Measurements from ENCODE around the gene PLCL2. TPM values are rescaled to one million over a fixed set of nuclear protein-coding genes. Genes with fewer than 3 reads are reported as not detected.
A peak's percentile ranks its signal among the peaks of the same experiment; 100 is the strongest.

PLCL2 gene
- total RNA-seq, 1 donor from 2014 or later = 12.8 TPM

GRCh38 chr3:17027318-17027717, 142.6 kb downstream of the PLCL2 start:
- Mint-ChIP-seq H3K36me3 (ENCODE audit: low read depth) (peaks cover 26% of the 10 kb centered on the region), H3K27me3 (ENCODE audit: low read depth) (no peaks in the 10 kb centered on the region), H3K9me3 (peaks cover 5% of the 10 kb centered on the region), H3K4me3 (ENCODE audit: low read depth) (no peak overlapping the region), H3K4me1 (ENCODE audit: low read depth) (peaks cover 62% of the 10 kb centered on the region), H3K27ac (no peak overlapping the region)
- DNase-seq (ENCODE audit: low spot score) = no peak
- intact Hi-C loops (cut with micrococcal nuclease) = loop anchor here (10.0 kb wide), 1 partner anchor 207 kb away; no protein-coding TSS in a partner anchor

DNA sequence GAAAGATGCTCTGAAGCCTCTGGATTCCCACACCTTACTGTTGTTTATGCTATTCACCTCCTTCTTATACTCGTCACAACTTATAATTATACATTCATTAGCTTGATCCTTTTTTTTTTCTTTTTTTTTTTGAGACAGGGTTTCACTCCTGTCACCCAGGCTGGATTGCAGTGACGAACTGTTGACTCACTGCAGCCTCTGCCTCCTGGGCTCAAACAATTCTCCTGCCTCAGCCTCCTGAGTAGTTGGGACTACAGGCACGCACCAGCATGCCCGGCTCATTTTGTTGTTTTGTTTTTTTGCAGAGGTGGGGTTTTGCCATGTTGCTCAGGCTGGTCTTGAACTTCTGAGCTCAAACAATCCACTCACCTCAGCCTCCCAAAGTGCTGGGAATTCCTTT, 143.6 kb downstream of the PLCL2 start:
- H3K36me3 Mint-ChIP-seq (ENCODE audit: low read depth) = peaks cover 17% of the 10 kb centered on the region
- intact Hi-C loops (cut with micrococcal nuclease) = loop anchor here (10.0 kb wide), 1 partner anchor 206 kb away; no protein-coding TSS in a partner anchor
- H3K4me3 Mint-ChIP-seq (ENCODE audit: low read depth) = no peak overlapping the region
- H3K9me3 Mint-ChIP-seq = peaks cover 3% of the 10 kb centered on the region
- H3K4me1 Mint-ChIP-seq (ENCODE audit: low read depth) = peaks cover 61% of the 10 kb centered on the region
- H3K27me3 Mint-ChIP-seq (ENCODE audit: low read depth) = no peaks in the 10 kb centered on the region
- no peak for DNase-seq (ENCODE audit: low spot score)
- no peak overlapping the region for H3K27ac Mint-ChIP-seq

GRCh38 chr3:17030438-17030837, 145.7 kb downstream of the PLCL2 start:
- no peak overlapping the region for H3K27ac Mint-ChIP-seq
- no peak for DNase-seq (ENCODE audit: low spot score)
- no peaks in the 10 kb centered on the region for H3K27me3 Mint-ChIP-seq (ENCODE audit: low read depth)
- peaks cover 8% of the 10 kb centered on the region for H3K36me3 Mint-ChIP-seq (ENCODE audit: low read depth)
- no peaks in the 10 kb centered on the region for H3K9me3 Mint-ChIP-seq
- no peak overlapping the region for H3K4me3 Mint-ChIP-seq (ENCODE audit: low read depth)
- H3K4me1 Mint-ChIP-seq (ENCODE audit: low read depth) = peaks cover 59% of the 10 kb centered on the region
- intact Hi-C loops (cut with micrococcal nuclease) = loop anchor here (2.0 to 10.0 kb wide), 3 partner anchors 14 to 726 kb away; no protein-coding TSS in a partner anchor

GRCh38 chr3:17030956-17031652, 146.3 kb downstream of the PLCL2 start:
- H3K4me1 Mint-ChIP-seq (ENCODE audit: low read depth) = peaks cover 53% of the 10 kb centered on the region
- no peak for DNase-seq (ENCODE audit: low spot score)
- no peak overlapping the region for H3K27ac Mint-ChIP-seq
- intact Hi-C loops (cut with micrococcal nuclease) = loop anchor here (2.0 to 10.0 kb wide), 3 partner anchors 14 to 726 kb away; no protein-coding TSS in a partner anchor
- peaks cover 11% of the 10 kb centered on the region for H3K36me3 Mint-ChIP-seq (ENCODE audit: low read depth)
- no peaks in the 10 kb centered on the region for H3K27me3 Mint-ChIP-seq (ENCODE audit: low read depth)
- H3K9me3 Mint-ChIP-seq = no peaks in the 10 kb centered on the region
- H3K4me3 Mint-ChIP-seq (ENCODE audit: low read depth) = no peak overlapping the region

GRCh38 chr3:17032407-17033034, 147.8 kb downstream of the PLCL2 start:
- H3K27me3 Mint-ChIP-seq (ENCODE audit: low read depth) = no peaks in the 10 kb centered on the region
- H3K4me1 Mint-ChIP-seq (ENCODE audit: low read depth) = peaks cover 60% of the 10 kb centered on the region
- H3K9me3 Mint-ChIP-seq = no peaks in the 10 kb centered on the region
- peaks cover 11% of the 10 kb centered on the region for H3K36me3 Mint-ChIP-seq (ENCODE audit: low read depth)
- H3K27ac Mint-ChIP-seq = no peak overlapping the region
- intact Hi-C loops (cut with micrococcal nuclease) = loop anchor here (5.0 to 10.0 kb wide), 2 partner anchors 190 to 728 kb away; no protein-coding TSS in a partner anchor
- no peak for DNase-seq (ENCODE audit: low spot score)
- H3K4me3 Mint-ChIP-seq (ENCODE audit: low read depth) = no peak overlapping the region

- Mint-ChIP-seq H3K9me3 (no peaks in the 10 kb centered on the region), H3K36me3 (ENCODE audit: low read depth) (peaks cover 11% of the 10 kb centered on the region), H3K4me3 (ENCODE audit: low read depth) (no peak overlapping the region), H3K4me1 (ENCODE audit: low read depth) (peaks cover 59% of the 10 kb centered on the region), H3K27ac (peak overlapping the region; percentile 17), H3K27me3 (ENCODE audit: low read depth) (no peaks in the 10 kb centered on the region)
- no peak for DNase-seq (ENCODE audit: low spot score)
- intact Hi-C loops (cut with micrococcal nuclease) = loop anchor here (5.0 to 10.0 kb wide), 2 partner anchors 191 to 729 kb away; no protein-coding TSS in a partner anchor
Measured at GRCh38 chr3:17033516-17034168, 148.9 kb downstream of the PLCL2 start.

- Mint-ChIP-seq H3K9me3 (no peaks in the 10 kb centered on the region), H3K27me3 (ENCODE audit: low read depth) (no peaks in the 10 kb centered on the region), H3K27ac (no peak overlapping the region), H3K4me3 (ENCODE audit: low read depth) (no peak overlapping the region), H3K36me3 (ENCODE audit: low read depth) (peaks cover 14% of the 10 kb centered on the region), H3K4me1 (ENCODE audit: low read depth) (peaks cover 59% of the 10 kb centered on the region)
- intact Hi-C loops (cut with micrococcal nuclease) = loop anchor here (10.0 kb wide), 1 partner anchor 730 kb away; no protein-coding TSS in a partner anchor
- DNase-seq (ENCODE audit: low spot score) = no peak
Measured at GRCh38 chr3:17035033-17035432, 150.3 kb downstream of the PLCL2 start.

GRCh38 chr3:17035966-17036365, 151.2 kb downstream of the PLCL2 start:
- intact Hi-C loops (cut with micrococcal nuclease) = loop anchor here (10.0 kb wide), 1 partner anchor 731 kb away; no protein-coding TSS in a partner anchor
- H3K4me3 Mint-ChIP-seq (ENCODE audit: low read depth) = no peak overlapping the region
- H3K36me3 Mint-ChIP-seq (ENCODE audit: low read depth) = peaks cover 17% of the 10 kb centered on the region
- H3K4me1 Mint-ChIP-seq (ENCODE audit: low read depth) = peaks cover 53% of the 10 kb centered on the region
- no peak for DNase-seq (ENCODE audit: low spot score)
- no peak overlapping the region for H3K27ac Mint-ChIP-seq
- no peaks in the 10 kb centered on the region for H3K27me3 Mint-ChIP-seq (ENCODE audit: low read depth)
- H3K9me3 Mint-ChIP-seq = no peaks in the 10 kb centered on the region

DNA sequence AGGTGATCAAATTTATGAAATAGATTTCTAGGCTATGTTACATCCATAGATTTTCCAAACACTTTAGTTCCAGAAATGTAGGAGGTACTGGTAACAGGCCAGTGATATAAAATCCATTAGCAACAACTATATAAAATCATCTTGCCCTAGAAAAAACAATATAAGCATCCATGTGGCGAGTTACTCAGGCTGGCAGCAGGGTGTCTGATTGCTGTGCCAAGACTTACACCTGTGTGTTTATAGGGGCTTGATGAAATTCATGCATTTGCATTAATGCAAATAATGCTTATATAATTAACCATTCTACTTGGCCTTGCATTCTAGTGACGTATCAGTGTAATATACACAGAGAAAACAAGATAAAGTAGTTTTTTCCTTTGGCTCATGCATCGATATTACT, 153.4 kb downstream of the PLCL2 start:
- no peak overlapping the region for H3K27ac Mint-ChIP-seq
- intact Hi-C loops (cut with micrococcal nuclease) = loop anchor here (10.0 kb wide), 1 partner anchor 733 kb away; no protein-coding TSS in a partner anchor
- H3K27me3 Mint-ChIP-seq (ENCODE audit: low read depth) = no peaks in the 10 kb centered on the region
- DNase-seq (ENCODE audit: low spot score) = no peak
- no peak overlapping the region for H3K4me3 Mint-ChIP-seq (ENCODE audit: low read depth)
- peaks cover 22% of the 10 kb centered on the region for H3K36me3 Mint-ChIP-seq (ENCODE audit: low read depth)
- H3K9me3 Mint-ChIP-seq = no peaks in the 10 kb centered on the region
- peaks cover 43% of the 10 kb centered on the region for H3K4me1 Mint-ChIP-seq (ENCODE audit: low read depth)

- Mint-ChIP-seq H3K27ac (no peak overlapping the region), H3K36me3 (ENCODE audit: low read depth) (peaks cover 27% of the 10 kb centered on the region), H3K4me3 (ENCODE audit: low read depth) (no peak overlapping the region), H3K27me3 (ENCODE audit: low read depth) (no peaks in the 10 kb centered on the region), H3K4me1 (ENCODE audit: low read depth) (peaks cover 41% of the 10 kb centered on the region), H3K9me3 (no peaks in the 10 kb centered on the region)
- DNase-seq (ENCODE audit: low spot score) = no peak
- intact Hi-C loops (cut with micrococcal nuclease) = loop anchor here (10.0 kb wide), 1 partner anchor 734 kb away; no protein-coding TSS in a partner anchor
Measured at GRCh38 chr3:17038900-17039553, 154.3 kb downstream of the PLCL2 start.

GRCh38 chr3:17039594-17039993, 154.8 kb downstream of the PLCL2 start:
- Mint-ChIP-seq H3K27me3 (ENCODE audit: low read depth) (no peaks in the 10 kb centered on the region), H3K9me3 (no peaks in the 10 kb centered on the region), H3K4me3 (ENCODE audit: low read depth) (no peak overlapping the region), H3K27ac (peak overlapping the region; percentile 42), H3K4me1 (ENCODE audit: low read depth) (peaks cover 41% of the 10 kb centered on the region), H3K36me3 (ENCODE audit: low read depth) (peaks cover 26% of the 10 kb centered on the region)
- DNase-seq (ENCODE audit: low spot score) = no peak
- intact Hi-C loops (cut with micrococcal nuclease) = loop anchor here (10.0 kb wide), 1 partner anchor 735 kb away; no protein-coding TSS in a partner anchor

DNA sequence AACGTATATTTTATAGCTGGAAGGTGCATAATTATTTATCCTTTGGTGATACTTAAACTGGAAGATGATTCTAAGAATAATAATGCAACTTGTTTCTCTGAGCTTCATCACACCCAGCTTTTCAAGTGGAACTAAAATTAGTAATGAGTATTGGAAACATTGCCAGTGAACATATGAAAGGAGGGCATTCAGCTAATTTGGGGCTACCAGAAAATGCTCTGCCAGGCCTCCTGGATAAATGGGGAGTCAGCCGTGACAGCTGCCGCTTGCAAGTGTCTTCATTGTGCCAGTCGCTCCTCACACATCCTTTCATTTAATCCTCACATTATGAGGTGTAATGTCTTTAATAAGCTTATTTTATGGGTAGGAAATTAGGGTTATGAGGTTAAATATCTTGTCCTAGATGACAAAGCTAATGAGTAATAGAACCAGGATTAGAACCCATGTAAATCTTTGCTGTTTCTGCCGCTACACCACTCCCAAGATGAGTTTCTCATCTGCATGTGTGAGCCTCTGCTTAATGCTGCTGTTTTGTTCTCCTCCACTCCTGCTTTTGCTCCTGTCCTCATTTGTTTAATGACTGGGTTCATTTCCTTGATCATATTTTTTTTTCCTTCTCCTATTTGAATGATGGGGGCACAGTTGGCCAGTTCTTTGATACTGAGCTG, 155.7 kb downstream of the PLCL2 start:
- H3K4me3 Mint-ChIP-seq (ENCODE audit: low read depth) = no peak overlapping the region
- no peak overlapping the region for H3K27ac Mint-ChIP-seq
- H3K36me3 Mint-ChIP-seq (ENCODE audit: low read depth) = peaks cover 28% of the 10 kb centered on the region
- no peaks in the 10 kb centered on the region for H3K9me3 Mint-ChIP-seq
- no peaks in the 10 kb centered on the region for H3K27me3 Mint-ChIP-seq (ENCODE audit: low read depth)
- DNase-seq (ENCODE audit: low spot score) = no peak
- peaks cover 42% of the 10 kb centered on the region for H3K4me1 Mint-ChIP-seq (ENCODE audit: low read depth)
- intact Hi-C loops (cut with micrococcal nuclease) = loop anchor here (5.0 to 10.0 kb wide), 2 partner anchors 37 to 216 kb away; no protein-coding TSS in a partner anchor
